ENCODE measurements around the gene LCNL1. TPM values are rescaled to one million over a fixed set of nuclear protein-coding genes. Genes with fewer than 3 reads are reported as not detected.
A peak's percentile ranks its signal among the peaks of the same experiment; 100 is the strongest.

The LCNL1 gene
- total and polyA plus RNA-seq, 2 of the 13 experiments (the other 11 are each of a cell fraction or from before 2014, with no cell fraction given), result not detected

DNA sequence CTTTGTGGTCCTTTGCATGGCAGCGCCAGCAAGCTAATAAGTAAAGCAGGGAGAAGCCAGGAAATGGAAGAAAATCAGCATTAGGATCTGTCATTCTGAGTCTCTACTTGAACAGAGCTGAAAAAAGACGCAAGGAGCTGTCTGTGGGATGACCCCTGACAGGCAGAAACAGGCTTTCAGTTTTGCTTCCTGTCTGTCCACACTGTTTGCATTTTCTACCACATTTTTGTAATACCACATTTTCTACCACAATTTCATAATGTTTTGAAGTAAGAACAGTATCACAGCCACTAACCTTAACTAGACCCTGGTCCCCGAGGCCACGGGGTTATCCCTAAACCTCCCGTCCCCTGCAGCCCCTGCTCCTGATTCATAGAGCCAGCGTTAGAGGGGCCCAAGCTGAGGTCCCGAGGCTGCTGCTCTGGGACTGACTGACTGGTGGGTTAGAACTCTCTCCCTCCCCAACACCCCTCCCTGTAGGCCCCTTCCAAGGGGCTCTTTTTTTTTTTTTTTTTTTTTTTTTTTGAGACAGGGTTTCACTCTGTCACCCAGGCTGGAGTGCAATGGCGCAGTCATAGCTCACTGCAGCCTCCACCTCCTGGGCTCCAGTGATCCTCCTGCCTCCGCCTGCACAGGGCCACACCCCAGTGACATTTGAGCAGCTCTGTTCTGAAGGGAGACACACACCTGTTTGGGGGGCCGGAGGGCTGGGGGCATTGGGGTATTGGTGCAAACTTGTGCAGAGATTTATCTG, 17.6 kb downstream of the LCNL1 start:
- POLR2A ChIA-PET, result interaction anchor here (0.7 to 3.5 kb wide), 3 partner anchors 8 to 212 kb away, joined by 4 to 22 read pairs (median 4); partner anchors contain the start of gene PAXX
- no peak overlapping the region for H3K9ac ChIP-seq (ENCODE audit: insufficient read depth, low read depth, low read length)
- peak overlapping the region; percentile 24 to 52 (median 28); a peak in 2 of 6 replicates for H3K4me3 ChIP-seq (replicated peaks in 1 of 3; ENCODE audit: insufficient read depth in 1 of 3, low read depth in 2 of 3, low read length in 3 of 3)
- peak overlapping the region; percentile 80 for H2AFZ ChIP-seq (ENCODE audit: low read length)
- BruUV-seq (replicated peaks), result no TSS peak
- peaks cover 61% of the 10 kb centered on the region for H3K4me1 ChIP-seq (ENCODE audit: insufficient read depth, low read length)
- in situ Hi-C loops (cut with HindIII; ENCODE audit: extremely low pct_ligation_motif_present, low pct_unique_long_range_greater_than_20kb), result no loop called here
- no peak overlapping the region for H3K27ac ChIP-seq (ENCODE audit: extremely low read length, insufficient read depth, low read length)
- no peaks in the 10 kb centered on the region for H3K36me3 ChIP-seq (replicated peaks in 1 of 2; ENCODE audit: control insufficient read depth in 1 of 2, insufficient read depth in 2 of 2, low read length in 2 of 2)
- H3K27me3 ChIP-seq (ENCODE audit: control insufficient read depth in 1 of 2, insufficient read depth in 2 of 2, low read length in 2 of 2), result no peaks in the 10 kb centered on the region
- no peak for ATAC-seq
- H3K79me2 ChIP-seq (ENCODE audit: insufficient read depth, low read length), result no peaks in the 10 kb centered on the region
- TF ChIP-seq ZNF543 (CRISPR knock-in tag; IDR thresholded peaks at IDR 0.05) (no peak), ZEB1 (IDR thresholded peaks at IDR 0.05; ENCODE audit: insufficient replicate concordance, low read depth) (no peak), DNMT3B (CRISPR knock-in tag; conservative IDR thresholded peaks at IDR 0.05) (no peak), TEAD3 (CRISPR knock-in tag; optimal IDR thresholded peaks at IDR 0.05; ENCODE audit: borderline replicate concordance) (peak; percentile 49), ZIK1 (CRISPR knock-in tag; IDR thresholded peaks at IDR 0.05; ENCODE audit: borderline replicate concordance, low read depth) (no peak), ZNF652 (CRISPR knock-in tag; IDR thresholded peaks at IDR 0.05; ENCODE audit: borderline replicate concordance, low read depth) (no peak), CBFB (CRISPR knock-in tag; IDR thresholded peaks at IDR 0.05) (no peak), ZMAT3 (CRISPR knock-in tag; conservative IDR thresholded peaks at IDR 0.05) (no peak), MED13 (CRISPR knock-in tag; IDR thresholded peaks at IDR 0.05) (no peak), ZNF792 (CRISPR knock-in tag; IDR thresholded peaks at IDR 0.05) (no peak)
- TF ChIP-seq, protein P1, sequence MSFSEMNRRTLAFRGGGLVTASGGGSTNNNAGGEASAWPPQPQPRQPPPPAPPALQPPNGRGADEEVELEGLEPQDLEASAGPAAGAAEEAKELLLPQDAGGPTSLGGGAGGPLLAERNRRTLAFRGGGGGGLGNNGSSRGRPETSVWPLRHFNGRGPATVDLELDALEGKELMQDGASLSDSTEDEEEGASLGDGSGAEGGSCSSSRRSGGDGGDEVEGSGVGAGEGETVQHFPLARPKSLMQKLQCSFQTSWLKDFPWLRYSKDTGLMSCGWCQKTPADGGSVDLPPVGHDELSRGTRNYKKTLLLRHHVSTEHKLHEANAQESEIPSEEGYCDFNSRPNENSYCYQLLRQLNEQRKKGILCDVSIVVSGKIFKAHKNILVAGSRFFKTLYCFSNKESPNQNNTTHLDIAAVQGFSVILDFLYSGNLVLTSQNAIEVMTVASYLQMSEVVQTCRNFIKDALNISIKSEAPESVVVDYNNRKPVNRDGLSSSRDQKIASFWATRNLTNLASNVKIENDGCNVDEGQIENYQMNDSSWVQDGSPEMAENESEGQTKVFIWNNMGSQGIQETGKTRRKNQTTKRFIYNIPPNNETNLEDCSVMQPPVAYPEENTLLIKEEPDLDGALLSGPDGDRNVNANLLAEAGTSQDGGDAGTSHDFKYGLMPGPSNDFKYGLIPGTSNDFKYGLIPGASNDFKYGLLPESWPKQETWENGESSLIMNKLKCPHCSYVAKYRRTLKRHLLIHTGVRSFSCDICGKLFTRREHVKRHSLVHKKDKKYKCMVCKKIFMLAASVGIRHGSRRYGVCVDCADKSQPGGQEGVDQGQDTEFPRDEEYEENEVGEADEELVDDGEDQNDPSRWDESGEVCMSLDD (CRISPR knock-in tag; IDR thresholded peaks at IDR 0.05; ENCODE audit: borderline replicate concordance), result no peak
- TF ChIP-seq, protein P2, sequence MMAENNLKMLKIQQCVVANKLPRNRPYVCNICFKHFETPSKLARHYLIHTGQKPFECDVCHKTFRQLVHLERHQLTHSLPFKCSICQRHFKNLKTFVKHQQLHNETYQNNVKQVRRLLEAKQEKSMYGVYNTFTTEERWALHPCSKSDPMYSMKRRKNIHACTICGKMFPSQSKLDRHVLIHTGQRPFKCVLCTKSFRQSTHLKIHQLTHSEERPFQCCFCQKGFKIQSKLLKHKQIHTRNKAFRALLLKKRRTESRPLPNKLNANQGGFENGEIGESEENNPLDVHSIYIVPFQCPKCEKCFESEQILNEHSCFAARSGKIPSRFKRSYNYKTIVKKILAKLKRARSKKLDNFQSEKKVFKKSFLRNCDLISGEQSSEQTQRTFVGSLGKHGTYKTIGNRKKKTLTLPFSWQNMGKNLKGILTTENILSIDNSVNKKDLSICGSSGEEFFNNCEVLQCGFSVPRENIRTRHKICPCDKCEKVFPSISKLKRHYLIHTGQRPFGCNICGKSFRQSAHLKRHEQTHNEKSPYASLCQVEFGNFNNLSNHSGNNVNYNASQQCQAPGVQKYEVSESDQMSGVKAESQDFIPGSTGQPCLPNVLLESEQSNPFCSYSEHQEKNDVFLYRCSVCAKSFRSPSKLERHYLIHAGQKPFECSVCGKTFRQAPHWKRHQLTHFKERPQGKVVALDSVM (CRISPR knock-in tag; IDR thresholded peaks at IDR 0.05), result peak; percentile 26; the same call in 1 of the 2 replicates
- no peak for DNase-seq (ENCODE audit: low spot score)
- H3K4me2 ChIP-seq (ENCODE audit: low read depth, low read length), result peak overlapping the region; percentile 54
- FAIRE-seq, result no peak
- WGBS (ENCODE audit: low lambda C conversion rate), result 24% methylated on average over 10 of the region's 10 CpGs
- no peaks in the 10 kb centered on the region for H4K20me1 ChIP-seq (ENCODE audit: insufficient read depth, low read length)
- intact Hi-C loops (cut with micrococcal nuclease; ENCODE audit: unreplicated experiment), result no loop called here
- peaks cover 4% of the 10 kb centered on the region; the same call in 1 of the 2 replicates for H3K9me3 ChIP-seq (ENCODE audit: low read length)
- CTCF ChIA-PET (ENCODE audit: low intra/inter-chr PET ratio, low total read pairs), result no interaction called here
